ENCODE data around the gene DQX1.
"Not testable (repeated sequence)": the region's sequence is repeated elsewhere in the genome, so short reads cannot be mapped to it uniquely, and the experiment has no call there.

Gene DQX1

GRCh38 chr2:74567881-74568280, 41.9 kb upstream of the DQX1 start:
- H3K4me3 ChIP-seq (ENCODE audit: low read depth, low read length), result no peak overlapping the region
- TF ChIP-seq CTCF (IDR thresholded peaks at IDR 0.05; ENCODE audit: low read depth, low read length, missing control alignments), result no peak
- no peak for DNase-seq (ENCODE audit: low read depth)
- in situ Hi-C loops (cut with HindIII; ENCODE audit: low sequenced_read_pairs), result no loop called here

- peak; percentile 93 for DNase-seq (ENCODE audit: low read depth)
- H3K4me3 ChIP-seq (ENCODE audit: low read depth, low read length), result no peak overlapping the region
- no peak for TF ChIP-seq CTCF (IDR thresholded peaks at IDR 0.05; ENCODE audit: low read depth, low read length, missing control alignments)
- in situ Hi-C loops (cut with HindIII; ENCODE audit: low sequenced_read_pairs), result no loop called here
Measured at GRCh38 chr2:74566754-74567085, 40.7 kb upstream of the DQX1 start.

- no peak for TF ChIP-seq CTCF (IDR thresholded peaks at IDR 0.05; ENCODE audit: low read depth, low read length, missing control alignments)
- in situ Hi-C loops (cut with HindIII; ENCODE audit: low sequenced_read_pairs), result no loop called here
- no peak for DNase-seq (ENCODE audit: low read depth)
- no peak overlapping the region for H3K4me3 ChIP-seq (ENCODE audit: low read depth, low read length)
Measured at GRCh38 chr2:74566076-74566753, 40.2 kb upstream of the DQX1 start.

- DNase-seq (ENCODE audit: low read depth), result peak; percentile 66
- in situ Hi-C loops (cut with HindIII; ENCODE audit: low sequenced_read_pairs), result no loop called here
- no peak for TF ChIP-seq CTCF (IDR thresholded peaks at IDR 0.05; ENCODE audit: low read depth, low read length, missing control alignments)
- no peak overlapping the region for H3K4me3 ChIP-seq (ENCODE audit: low read depth, low read length)
Measured at GRCh38 chr2:74564222-74564621, 38.2 kb upstream of the DQX1 start.

GRCh38 chr2:74562126-74562775, 36.2 kb upstream of the DQX1 start:
- in situ Hi-C loops (cut with HindIII; ENCODE audit: low sequenced_read_pairs), result no loop called here
- no peak overlapping the region for H3K4me3 ChIP-seq (ENCODE audit: low read depth, low read length)
- DNase-seq (ENCODE audit: low read depth), result no peak
- TF ChIP-seq CTCF (IDR thresholded peaks at IDR 0.05; ENCODE audit: low read depth, low read length, missing control alignments), result no peak

- DNase-seq (ENCODE audit: low read depth); in situ Hi-C loops (cut with HindIII; ENCODE audit: low sequenced_read_pairs); H3K4me3 ChIP-seq (ENCODE audit: low read depth, low read length): not testable (repeated sequence)
Measured at GRCh38 chr2:74561022-74561421, 35.0 kb upstream of the DQX1 start.

- in situ Hi-C loops (cut with HindIII; ENCODE audit: low sequenced_read_pairs), result no loop called here
- no peak for TF ChIP-seq CTCF (IDR thresholded peaks at IDR 0.05; ENCODE audit: low read depth, low read length, missing control alignments)
- no peak for DNase-seq (ENCODE audit: low read depth)
- H3K4me3 ChIP-seq (ENCODE audit: low read depth, low read length), result no peak overlapping the region
Measured at GRCh38 chr2:74560591-74560990, 34.6 kb upstream of the DQX1 start.

Measured in astrocyte of the cerebellum (primary cell).